HEK293T (cell line): ENCODE results near the gene MBD3L4.
"Not testable (repeated sequence)": the region's sequence is repeated elsewhere in the genome, so short reads cannot be mapped to it uniquely, and the experiment has no call there.

Experiments used
- CTCF ChIA-PET: fragments of 350-600 bp; formaldehyde crosslinking; extraction: SDS; loops from one replicate; lab custom pipeline; 2021; ENCODE audit warnings: antibody characterized with exemption, inconsistent platforms; lab: Yijun Ruan, JAX
- POLR2A ChIA-PET: fragments of 350-600 bp; formaldehyde crosslinking; extraction: SDS; loops from one replicate; lab custom pipeline; 2020; ENCODE audit warnings: antibody characterized with exemption, inconsistent platforms; lab: Yijun Ruan, JAX
- DNase-seq: peaks from one replicate; pipeline ENCODE4 v3.0.0; 2012; ENCODE audit warnings: mixed read lengths; ENCODE audit errors: extremely low spot score
- BHLHE40 ChIP-seq: fragments of 450-650 bp; IDR thresholded peaks from 2 replicates; pipeline ENCODE4 v1.6.1; 2016; ENCODE audit warnings: mild to moderate bottlenecking, moderate library complexity, borderline replicate concordance
- CTBP1 ChIP-seq: fragments of 450-650 bp; IDR thresholded peaks from 2 replicates; pipeline ENCODE4 v1.6.1; 2016; ENCODE audit warnings: borderline replicate concordance
- ELF4 ChIP-seq: fragments of 450-650 bp; IDR thresholded peaks from 2 replicates; pipeline ENCODE4 v1.6.1; 2017; ENCODE audit warnings: antibody characterized with exemption
- FOXA1 ChIP-seq: fragments of 450-650 bp; IDR thresholded peaks from 2 replicates; pipeline ENCODE4 v1.6.1; 2016; ENCODE audit warnings: mild to moderate bottlenecking
- FOXM1 ChIP-seq: fragments of 450-650 bp; IDR thresholded peaks from 2 replicates; pipeline ENCODE4 v1.6.1; 2017; ENCODE audit warnings: mild to moderate bottlenecking, borderline replicate concordance
- HDGF ChIP-seq: fragments of 450-650 bp; IDR thresholded peaks from 2 replicates; pipeline ENCODE4 v1.6.1; 2017; ENCODE audit warnings: antibody characterized with exemption, borderline replicate concordance
- L3MBTL2 ChIP-seq: fragments of 450-650 bp; conservative IDR thresholded peaks from 2 replicates; pipeline ENCODE4 v1.6.1; 2016; ENCODE audit warnings: mild to moderate bottlenecking
- NFRKB ChIP-seq: fragments of 450-650 bp; IDR thresholded peaks from 2 replicates; pipeline ENCODE4 v1.6.1; 2016; ENCODE audit warnings: mild to moderate bottlenecking, moderate library complexity
- SP1 ChIP-seq: fragments of 450-650 bp; IDR thresholded peaks from 2 replicates; pipeline ENCODE4 v1.6.1; 2017
- TARDBP ChIP-seq: fragments of 450-650 bp; IDR thresholded peaks from 2 replicates; pipeline ENCODE4 v1.6.1; 2016

MBD3L4 gene

DNA sequence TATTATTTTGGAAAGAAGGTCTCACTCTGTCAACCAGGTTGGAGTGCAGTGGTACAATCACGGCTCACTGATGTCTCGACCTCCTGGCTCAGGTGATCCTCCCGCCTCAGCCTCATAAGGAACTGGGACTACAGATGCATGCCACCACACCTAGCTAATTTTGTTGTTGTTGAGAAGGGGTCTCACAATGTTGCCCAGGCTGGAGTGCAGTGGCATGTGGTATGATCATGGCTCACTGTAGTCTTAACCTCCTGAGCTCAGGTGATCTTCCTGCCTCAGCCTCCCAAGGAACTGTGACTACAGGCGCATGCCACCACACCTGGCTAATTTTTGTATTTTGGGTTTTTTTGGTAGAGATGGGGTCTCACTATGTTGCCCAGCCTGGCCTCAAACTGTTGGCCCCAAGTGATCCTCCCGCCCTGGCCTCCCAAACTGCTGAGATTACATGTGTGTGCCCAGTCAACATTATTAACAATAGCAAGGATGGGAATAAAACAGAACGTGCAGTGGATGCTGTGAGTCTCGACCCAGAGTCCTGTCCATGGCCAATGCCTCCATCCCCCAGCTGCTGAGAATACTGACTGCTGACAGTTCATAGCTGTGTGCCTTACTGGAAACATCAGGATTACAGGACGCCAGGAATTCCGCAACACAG lies 23.9 kb upstream of the MBD3L4 start:
- TF ChIP-seq HDGF (no peak), ELF4 (no peak), FOXM1 (no peak), FOXA1 (no peak), CTBP1 (no peak), TARDBP (no peak), NFRKB (no peak), SP1 (no peak), BHLHE40 (no peak)
- ChIA-PET POLR2A (interaction anchor here (1.0 kb wide), 1 partner anchor 36 kb away, joined by 4 read pairs; no protein-coding TSS in a partner anchor), CTCF (no interaction called here)
- no peak for DNase-seq

DNA sequence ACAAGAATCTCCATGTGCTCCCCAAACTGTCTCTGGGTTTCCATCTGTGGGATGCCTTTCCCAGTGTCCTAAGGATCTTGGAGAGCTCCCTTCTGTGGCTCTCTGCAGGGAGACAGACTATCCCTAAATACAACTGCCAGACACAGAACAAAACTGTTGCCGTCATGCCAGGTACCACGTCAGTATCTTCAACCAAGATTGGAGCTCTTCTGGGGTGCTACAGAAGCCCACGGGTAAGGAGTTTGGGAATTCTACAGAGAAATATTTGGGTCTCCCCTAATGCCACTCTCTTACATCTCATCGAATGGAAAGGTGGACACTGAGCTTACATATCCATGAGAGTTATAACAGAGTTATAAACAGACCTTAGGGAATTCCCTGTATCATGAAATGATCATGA lies 23.4 kb upstream of the MBD3L4 start:
- no peak for DNase-seq
- CTCF ChIA-PET: no interaction called here
- TF ChIP-seq ELF4 (no peak), TARDBP (no peak), L3MBTL2 (no peak), BHLHE40 (no peak), FOXM1 (no peak)
- POLR2A ChIA-PET: interaction anchor here (1.0 kb wide), 1 partner anchor 36 kb away, joined by 4 read pairs; no protein-coding TSS in a partner anchor

DNA sequence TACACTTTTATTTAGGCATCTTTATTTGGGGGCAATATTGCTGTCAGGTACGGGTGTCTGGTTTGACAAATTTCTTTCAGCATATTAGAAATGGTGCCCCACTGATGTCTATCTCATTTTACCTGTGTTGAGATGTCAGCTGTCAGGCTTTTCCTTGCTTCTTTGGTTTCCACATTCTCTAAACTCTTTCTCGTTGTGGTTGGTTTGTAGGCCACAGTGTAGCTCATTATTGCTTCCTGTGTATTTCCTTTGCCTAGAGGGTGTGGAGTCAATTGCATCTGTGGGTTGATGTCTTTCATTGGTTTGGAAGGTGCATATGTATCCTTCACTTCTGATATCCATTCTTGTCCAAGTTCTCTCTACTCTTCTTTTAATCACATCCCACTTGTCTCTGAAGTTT lies 20.0 kb upstream of the MBD3L4 start:
- CTCF ChIA-PET, DNase-seq, POLR2A ChIA-PET: not testable (repeated sequence)

DNA sequence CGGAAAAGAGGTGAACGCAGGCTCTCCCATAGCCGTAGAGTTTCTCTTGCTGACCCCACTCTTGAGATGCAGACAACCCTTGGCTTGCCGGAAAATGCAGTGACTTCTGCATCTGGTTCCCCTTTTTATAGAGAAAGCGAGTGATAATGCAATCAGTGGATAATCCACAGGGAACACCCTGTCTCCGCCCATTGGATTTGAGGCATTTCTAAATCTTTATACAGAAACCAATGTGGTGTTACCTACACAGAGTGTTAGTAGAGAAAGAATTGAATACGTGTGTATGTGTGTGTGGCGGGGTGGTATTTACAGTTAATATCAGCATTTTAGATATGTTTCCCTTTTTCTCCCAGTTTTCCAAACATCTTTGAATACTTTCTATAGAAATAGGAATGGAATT lies 18.6 kb upstream of the MBD3L4 start, which contains the start of gene MBD3L3:
Gene MBD3L3, minus strand, starts transcription at position 101 of the 400 bp plus-strand sequence. Its CDS starts 71 bp downstream, at position 30.
- DNase-seq, CTCF ChIA-PET, POLR2A ChIA-PET: not testable (repeated sequence)

DNA sequence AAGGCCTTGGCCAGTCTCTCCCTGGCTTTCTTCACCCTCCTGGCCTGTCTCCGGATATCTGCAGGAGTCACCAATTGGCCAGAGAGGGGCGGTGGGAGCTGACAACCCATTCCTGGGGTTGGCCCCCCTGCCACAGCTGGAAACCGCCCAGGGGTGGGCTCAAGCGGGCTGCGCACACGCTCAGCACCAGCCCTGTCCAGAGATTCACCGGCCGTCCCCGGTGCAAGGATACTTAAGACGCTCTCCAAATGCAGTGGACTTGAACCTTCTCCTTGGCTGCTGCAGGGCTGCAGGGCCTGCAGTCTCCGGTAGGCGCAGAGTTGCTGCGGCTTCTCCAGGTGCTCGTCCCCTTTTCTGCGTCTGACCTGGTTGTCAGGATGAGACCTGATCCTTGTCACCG lies 16.4 kb upstream of the MBD3L4 start:
- DNase-seq, CTCF ChIA-PET, POLR2A ChIA-PET: not testable (repeated sequence)

DNA sequence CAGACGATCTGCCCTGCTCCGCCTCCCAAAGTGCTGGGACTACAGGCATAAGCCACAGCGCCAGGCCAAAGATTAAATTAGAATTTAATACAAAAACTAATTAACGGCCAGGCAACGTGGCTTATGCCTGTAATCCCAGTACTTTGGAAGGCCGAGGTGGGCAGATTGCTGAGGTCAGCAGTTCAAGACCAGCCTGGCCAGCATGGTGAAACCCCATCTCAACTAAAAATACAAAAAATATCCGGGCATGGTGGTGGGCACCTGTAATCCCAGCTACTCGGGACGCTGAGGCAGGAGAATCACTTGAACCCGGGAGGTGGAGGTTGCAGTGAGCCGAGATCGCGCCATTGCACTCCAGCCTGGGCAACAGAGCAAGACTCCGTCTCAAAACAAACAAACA lies 15.7 kb upstream of the MBD3L4 start:
- CTCF ChIA-PET, DNase-seq, POLR2A ChIA-PET: not testable (repeated sequence)

DNA sequence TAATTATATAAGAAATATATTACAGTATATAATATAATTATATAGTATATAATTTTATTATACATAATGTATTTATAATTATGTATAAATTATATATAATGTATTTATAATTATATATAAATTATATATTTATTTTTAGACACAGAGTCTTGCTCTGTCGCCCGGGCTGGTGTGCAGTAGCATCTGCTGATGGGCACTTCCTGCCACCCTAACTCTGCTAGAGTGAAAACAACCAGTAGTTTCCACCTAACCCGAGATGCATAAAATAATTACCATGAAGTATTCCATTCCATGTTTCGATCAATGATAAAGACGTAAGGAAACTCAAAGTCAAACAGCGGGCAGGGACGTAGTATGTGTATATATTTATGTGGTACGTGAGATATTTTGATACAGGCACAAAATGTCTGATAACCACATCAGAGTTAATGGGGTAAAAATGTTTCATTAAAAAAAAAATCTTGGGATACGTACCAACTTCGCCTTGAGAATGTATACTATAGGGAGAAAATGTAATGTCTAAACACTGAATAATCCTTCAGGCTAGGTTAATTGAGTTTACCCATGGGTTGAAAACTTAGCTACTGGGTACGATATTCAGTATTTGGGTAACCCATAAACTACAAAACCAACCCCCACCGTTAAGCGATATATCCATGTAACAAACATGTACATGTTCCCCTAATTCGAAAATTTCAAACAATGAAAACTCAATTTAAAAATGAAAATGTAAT lies 14.8 kb upstream of the MBD3L4 start:
- CTCF ChIA-PET: not testable (repeated sequence)

DNA sequence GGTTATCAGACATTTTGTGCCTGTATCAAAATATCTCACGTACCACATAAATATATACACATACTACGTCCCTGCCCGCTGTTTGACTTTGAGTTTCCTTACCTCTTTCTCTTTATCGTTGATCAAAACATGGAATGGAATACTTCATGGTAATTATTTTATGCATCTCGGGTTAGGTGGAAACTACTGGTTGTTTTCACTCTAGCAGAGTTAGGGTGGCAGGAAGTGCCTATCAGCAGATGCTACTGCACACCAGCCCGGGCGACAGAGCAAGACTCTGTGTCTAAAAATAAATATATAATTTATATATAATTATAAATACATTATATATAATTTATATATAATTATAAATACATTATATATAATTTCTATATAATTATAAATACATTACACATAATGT lies 12.9 kb upstream of the MBD3L4 start:
- POLR2A ChIA-PET, DNase-seq, CTCF ChIA-PET: not testable (repeated sequence)

More for the DNA sequence above, 14.8 kb upstream of the MBD3L4 start:
- DNase-seq, POLR2A ChIA-PET: not testable (repeated sequence)

DNA sequence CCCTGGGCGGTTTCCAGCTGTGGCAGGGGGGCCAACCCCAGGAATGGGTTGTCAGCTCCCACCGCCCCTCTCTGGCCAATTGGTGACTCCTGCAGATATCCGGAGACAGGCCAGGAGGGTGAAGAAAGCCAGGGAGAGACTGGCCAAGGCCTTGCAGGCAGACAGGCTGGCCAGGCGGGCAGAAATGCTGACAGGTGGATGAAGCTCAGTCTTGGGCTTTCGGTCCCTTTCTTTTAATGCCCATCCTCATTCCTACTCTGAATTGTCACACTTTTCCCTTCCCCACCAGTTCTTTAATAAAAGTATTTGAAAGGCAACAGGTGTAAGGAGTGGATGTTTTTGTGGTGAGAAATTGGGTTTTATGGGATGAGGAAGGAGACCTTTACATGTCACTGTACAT lies 11.4 kb upstream of the MBD3L4 start:
- POLR2A ChIA-PET, DNase-seq, CTCF ChIA-PET: not testable (repeated sequence)

DNA sequence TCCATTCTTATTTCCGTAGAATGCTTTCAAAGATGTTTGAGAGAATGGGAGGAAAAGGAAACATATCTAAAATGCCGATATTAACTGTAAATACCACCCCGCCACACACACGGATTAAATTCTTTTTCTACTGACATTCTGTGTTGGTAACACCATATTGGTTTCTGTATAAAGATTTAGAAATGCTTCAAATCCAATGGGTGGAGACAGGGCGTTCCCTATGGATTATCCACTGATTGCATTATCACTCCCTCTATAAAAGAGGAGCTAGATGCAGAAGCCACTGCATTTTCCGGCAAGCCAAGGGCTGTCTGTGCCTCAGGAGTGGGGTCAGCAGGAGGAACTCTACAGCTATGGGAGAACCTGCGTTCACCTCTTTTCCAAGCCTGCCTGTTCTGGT lies 9.0 kb upstream of the MBD3L4 start, which contains the start of gene MBD3L2:
Gene MBD3L2, plus strand, starts transcription at position 301 of the 400 bp plus-strand sequence. Its CDS starts 53 bp downstream, at position 354.
- POLR2A ChIA-PET, DNase-seq, CTCF ChIA-PET: not testable (repeated sequence)

DNA sequence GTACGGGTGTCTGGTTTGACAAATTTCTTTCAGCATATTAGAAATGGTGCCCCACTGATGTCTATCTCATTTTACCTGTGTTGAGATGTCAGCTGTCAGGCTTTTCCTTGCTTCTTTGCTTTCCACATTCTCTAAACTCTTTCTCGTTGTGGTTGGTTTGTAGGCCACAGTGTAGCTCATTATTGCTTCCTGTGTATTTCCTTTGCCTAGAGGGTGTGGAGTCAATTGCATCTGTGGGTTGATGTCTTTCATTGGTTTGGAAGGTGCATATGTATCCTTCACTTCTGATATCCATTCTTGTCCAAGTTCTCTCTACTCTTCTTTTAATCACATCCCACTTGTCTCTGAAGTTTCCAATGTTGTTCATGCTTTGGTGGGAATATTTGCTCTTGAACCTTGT lies 1.6 kb upstream of the MBD3L4 start:
- CTCF ChIA-PET, DNase-seq, POLR2A ChIA-PET: not testable (repeated sequence)

DNA sequence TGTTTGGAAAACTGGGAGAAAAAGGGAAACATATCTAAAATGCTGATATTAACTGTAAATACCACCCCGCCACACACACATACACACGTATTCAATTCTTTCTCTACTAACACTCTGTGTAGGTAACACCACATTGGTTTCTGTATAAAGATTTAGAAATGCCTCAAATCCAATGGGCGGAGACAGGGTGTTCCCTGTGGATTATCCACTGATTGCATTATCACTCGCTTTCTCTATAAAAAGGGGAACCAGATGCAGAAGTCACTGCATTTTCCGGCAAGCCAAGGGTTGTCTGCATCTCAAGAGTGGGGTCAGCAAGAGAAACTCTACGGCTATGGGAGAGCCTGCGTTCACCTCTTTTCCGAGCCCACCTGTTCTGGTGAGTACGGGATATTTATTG lies 9.7 kb downstream of the MBD3L4 start, which contains the start of gene MBD3L5:
Gene MBD3L5, plus strand, starts transcription at position 301 of the 400 bp plus-strand sequence. Its CDS starts 34 bp downstream, at position 335.
- CTCF ChIA-PET, DNase-seq: not testable (repeated sequence)
- POLR2A ChIA-PET: interaction anchor here (0.6 kb wide), 1 partner anchor 39 kb away, joined by 3 read pairs; the partner anchor contains the start of gene ZNF557

DNA sequence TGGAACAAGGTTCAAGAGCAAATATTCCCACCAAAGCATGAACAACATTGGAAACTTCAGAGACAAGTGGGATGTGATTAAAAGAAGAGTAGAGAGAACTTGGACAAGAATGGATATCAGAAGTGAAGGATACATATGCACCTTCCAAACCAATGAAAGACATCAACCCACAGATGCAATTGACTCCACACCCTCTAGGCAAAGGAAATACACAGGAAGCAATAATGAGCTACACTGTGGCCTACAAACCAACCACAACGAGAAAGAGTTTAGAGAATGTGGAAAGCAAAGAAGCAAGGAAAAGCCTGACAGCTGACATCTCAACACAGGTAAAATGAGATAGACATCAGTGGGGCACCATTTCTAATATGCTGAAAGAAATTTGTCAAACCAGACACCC lies 11.2 kb downstream of the MBD3L4 start:
- DNase-seq, CTCF ChIA-PET, POLR2A ChIA-PET: not testable (repeated sequence)

DNA sequence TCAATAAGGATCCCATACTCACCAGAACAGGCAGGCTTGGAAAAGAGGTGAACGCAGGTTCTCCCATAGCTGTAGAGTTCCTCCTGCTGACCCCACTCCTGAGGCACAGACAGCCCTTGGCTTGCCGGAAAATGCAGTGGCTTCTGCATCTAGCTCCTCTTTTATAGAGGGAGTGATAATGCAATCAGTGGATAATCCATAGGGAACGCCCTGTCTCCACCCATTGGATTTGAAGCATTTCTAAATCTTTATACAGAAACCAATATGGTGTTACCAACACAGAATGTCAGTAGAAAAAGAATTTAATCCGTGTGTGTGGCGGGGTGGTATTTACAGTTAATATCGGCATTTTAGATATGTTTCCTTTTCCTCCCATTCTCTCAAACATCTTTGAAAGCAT lies 18.6 kb downstream of the MBD3L4 start, which contains the start of gene MBD3L2B:
Gene MBD3L2B, minus strand, starts transcription at position 101 of the 400 bp plus-strand sequence. Its CDS starts 34 bp downstream, at position 67.
- CTCF ChIA-PET, POLR2A ChIA-PET, DNase-seq: not testable (repeated sequence)
